Glomerular visceral epithelial cell (primary cell): ENCODE results near the gene HNRNPK.
"Not testable (repeated sequence)": the region's sequence is repeated elsewhere in the genome, so short reads cannot be mapped to it uniquely, and the experiment has no call there.

Source experiments
- DNase-seq: peaks from one replicate; pipeline ENCODE4 v3.0.0-alpha.2; 2016; ENCODE audit errors: extremely low spot score

Gene HNRNPK

DNA sequence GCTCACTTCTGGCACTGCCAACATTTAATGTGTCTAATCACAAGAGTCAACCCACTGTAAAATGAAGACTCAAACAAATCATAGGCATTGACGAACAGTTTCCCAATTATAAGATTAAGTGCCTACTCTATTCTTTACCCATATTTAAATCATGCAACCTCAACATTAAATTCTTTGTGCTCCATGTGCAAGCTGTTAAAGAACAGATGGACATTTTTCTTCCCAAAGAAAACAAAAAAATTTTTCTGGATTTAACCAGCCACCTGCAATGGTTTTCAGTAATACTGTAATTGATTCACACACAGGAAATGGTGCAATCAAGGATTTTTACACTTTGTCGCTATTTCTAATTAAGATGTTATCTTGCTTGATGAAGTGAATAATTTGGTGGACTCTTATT is 3.6 kb downstream of the HNRNPK start:
- DNase-seq: no peak

DNA sequence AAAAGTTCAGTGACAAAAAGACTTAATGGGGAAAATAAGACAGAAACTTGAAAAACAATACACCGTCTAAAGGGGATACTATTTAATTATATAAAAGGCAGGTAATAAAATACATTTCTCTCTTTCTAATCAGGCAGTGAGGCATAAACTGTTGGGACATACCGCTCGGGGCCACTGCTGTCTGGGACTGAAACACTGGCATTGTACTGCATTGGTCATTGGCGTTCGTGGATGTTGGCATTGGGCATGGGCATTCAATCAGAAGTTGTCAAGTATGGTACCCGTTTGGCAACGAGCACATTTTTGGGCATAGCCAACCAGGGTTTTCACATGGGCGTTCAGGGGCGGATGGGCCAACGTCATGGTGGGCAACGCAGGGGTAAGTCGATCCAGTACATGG is 4.7 kb downstream of the HNRNPK start:
- DNase-seq: no peak

DNA sequence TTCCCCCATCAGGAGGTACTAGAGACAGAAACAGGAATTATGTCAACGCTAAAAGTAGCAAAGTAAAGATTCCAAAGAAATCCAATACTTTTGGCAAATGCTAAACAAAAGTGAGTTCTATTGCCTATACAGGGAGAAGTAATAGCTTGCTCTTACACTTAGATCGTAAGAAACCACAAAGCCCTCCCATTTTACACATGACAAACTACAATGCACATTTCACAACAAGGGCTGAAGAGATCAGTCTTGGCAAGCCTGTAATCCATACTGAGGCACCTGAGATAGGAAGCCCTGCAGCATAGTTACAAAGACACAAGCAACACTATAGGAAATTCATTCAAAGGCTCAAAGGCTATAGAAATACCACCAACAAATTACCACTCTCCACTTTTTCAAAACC is 7.7 kb downstream of the HNRNPK start:
- no peak for DNase-seq

GRCh38 chr9:83971485-83971884 is 8.5 kb downstream of the HNRNPK start:
- no peak for DNase-seq

GRCh38 chr9:83969602-83970001 is 10.4 kb downstream of the HNRNPK start:
- DNase-seq: no peak

DNA sequence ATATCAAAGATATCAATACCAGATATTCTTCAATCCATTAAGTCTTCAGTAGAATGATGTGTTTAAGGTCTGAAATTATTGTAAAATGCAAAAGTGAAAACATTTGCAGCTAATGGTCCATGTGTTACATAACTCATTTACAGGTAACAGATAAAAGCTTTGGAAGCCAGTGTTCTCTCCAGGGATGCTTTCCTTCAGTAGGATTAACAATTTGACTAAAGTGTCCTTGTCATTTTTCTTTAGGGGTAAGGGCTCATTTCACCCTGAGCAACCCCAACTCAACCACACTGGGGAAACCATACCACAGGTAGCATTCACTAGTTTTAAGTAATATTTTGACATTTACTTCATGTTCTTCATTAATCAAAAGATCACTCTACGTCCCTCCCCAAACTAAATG is 12.9 kb downstream of the HNRNPK start:
- DNase-seq: no peak

DNA sequence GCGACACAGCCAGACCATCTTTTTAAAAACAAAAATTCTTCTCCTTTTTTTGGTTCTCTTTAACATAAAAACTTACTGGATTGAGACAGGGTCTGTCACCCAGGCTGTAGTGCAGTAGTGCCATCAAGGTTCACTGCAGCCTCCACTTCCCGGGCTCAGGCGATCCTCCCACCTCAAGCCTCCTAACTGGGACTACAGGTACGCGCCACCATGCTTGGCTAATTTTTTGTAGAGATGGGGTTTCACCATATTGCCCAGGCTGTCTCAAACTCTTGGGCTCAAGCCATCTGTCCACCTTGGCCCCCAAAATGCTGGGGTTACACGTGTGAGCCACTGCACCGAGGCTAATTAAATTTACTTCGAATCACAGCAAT is 13.8 kb downstream of the HNRNPK start:
- DNase-seq: no peak

- no peak for DNase-seq
Observed at GRCh38 chr9:83965350-83966208, 14.4 kb downstream of the HNRNPK start.

DNA sequence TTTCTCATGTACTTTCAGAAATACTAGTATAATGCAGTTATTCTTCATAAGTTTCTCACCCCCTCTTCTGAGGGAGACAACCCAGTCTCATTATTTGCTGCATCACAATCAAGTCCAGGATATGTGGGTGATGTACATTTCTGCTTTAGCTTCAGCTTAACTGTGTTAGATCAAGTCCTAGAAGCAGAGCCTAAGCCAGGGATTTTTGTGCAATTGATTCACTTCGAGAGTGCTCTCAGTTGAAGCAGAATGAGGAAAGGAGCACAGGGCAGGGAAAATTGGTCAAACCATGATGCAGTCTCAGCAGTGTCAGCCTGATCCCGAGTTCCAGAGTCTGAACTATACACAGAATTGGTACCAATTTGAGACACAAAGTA is 15.1 kb downstream of the HNRNPK start:
- DNase-seq: no peak

DNA sequence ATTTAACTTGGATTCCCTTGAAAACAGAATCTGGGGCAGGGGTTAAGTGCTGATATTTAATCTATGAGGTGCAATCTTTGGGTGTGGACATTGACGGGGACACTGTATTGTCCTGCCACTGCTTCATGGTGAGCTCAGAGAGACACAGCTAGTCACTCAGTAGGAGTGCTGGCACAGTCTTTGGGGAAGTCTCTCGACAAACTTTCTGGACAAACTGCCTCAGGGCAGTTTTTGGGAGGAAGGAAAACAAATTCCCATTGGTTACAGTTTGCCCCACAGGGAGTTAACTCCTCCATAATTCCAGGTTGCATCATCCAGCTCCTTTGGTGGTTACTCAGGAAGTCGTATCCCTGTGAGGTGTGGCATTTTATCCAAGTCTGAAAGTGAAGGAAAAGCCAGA is 17.9 kb downstream of the HNRNPK start:
- DNase-seq: no peak

GRCh38 chr9:83960991-83961390 is 19.0 kb downstream of the HNRNPK start:
- no peak for DNase-seq

- DNase-seq: peak; percentile 96
Observed at GRCh38 chr9:83959061-83959460, 21.0 kb downstream of the HNRNPK start.

- DNase-seq: no peak
Observed at GRCh38 chr9:83957248-83957513, 22.8 kb downstream of the HNRNPK start.

DNA sequence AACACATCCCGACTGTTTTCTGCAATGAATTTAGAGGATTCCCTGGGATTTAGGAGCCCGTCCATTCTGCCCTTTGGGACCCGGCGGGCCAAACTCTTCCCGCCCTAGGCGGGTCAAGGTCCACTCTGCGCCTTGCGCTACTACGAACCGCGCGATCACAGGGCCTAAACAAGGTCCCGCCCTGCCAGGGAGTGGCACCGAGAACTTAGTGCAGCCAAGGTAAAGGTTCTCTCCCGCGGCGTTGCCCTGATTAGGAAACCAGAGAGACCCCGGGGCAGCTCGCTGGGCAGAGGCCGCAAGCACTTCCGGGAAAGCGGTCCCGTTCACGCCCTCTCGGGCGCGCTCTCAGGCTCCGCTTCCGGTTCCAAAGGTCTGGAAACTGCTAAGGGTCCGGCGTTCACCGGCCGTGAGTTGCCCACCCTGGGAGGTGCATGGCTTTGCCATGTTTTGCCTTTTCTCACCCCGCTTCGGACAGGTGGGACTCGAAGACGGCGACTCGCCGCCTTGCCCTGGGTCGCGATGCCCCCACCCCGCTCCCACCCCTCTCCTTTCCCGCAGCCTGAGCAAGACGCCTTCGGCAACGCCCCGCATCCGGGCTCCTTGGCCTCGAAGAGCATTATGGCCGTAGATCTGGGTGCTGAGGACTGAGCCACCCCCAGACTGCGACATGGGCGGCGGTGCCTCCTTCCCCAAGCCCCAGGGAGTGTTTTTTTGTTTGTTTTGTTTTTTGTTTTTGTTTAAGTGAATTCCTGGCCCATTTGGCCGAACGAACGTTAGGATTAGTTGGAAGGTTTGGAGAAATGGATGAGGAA is 23.4 kb downstream of the HNRNPK start:
- DNase-seq: peak; percentile 79

DNA sequence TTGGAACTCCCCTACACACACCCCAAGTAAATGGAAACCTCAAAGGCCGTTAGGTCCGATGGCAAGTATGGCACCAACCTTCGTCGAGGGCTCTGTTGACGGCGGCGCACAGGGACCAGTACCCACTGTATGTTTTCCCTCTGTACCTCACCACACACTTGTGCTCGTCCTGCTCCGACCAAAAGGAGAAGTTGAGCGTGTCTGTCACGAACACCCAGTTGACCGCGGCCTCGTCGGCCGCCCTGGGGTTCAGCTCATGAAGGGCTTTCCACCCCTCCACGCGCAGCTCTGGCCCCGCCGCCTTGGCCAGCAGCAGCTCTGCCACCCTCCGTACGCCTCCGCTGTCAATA is 24.0 kb downstream of the HNRNPK start:
- DNase-seq: peak; percentile 40

GRCh38 chr9:83948096-83948495 is 31.9 kb downstream of the HNRNPK start:
- DNase-seq: not testable (repeated sequence)

DNA sequence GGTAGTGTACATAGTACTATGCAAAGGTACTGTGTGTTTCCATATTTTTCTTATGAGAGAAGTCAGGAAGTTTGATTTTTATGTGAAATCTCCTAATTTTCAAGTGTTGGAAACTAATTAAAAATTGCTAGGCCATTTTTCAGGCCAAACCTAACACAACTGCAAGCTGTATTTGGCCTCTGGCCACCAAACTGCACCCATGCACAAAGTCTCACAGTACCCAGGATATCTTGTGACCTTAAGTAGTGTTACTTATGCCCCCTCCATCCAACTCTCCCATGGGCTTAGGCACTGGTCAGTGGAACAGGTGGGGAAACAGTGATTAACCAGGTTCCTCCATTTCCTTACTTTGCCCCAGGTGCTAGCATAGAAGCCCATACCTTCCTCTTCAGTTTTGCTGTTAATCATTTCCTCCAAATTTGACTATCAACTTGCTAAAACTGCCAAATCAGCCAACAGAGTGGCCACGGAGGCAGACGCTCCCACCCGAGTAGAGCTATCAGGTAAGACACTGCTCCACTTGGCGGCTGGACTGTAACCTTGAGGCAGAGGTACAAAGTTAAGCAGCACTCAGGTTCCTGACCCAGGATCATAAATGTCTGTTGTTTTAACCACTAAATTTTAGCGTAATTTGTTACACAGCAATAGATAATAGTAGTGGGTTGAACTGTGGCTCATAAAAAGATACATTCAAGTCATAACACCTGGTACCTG is 39.3 kb downstream of the HNRNPK start:
- DNase-seq: no peak

GRCh38 chr9:83937861-83938455 is 42.1 kb downstream of the HNRNPK start:
- peak; percentile 67 for DNase-seq

DNA sequence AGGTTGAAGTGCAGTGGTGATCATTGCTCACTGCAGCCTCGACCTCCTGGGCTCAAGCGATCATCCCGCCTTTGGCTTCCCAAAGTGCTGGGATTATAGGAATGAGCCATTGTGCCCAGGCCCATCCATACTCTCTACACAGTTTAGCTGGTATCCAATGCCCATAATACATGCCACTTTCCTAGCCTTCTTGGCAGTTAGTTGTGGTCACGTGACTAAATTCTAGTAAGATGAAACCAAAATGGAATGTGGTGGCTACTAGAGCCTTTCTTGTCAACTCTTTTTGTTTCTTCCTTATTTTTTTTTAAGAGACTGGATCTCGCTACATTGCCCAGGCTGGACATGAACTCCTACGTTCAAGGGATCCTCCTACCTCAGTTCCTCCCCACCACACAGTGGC is 43.5 kb downstream of the HNRNPK start:
- no peak for DNase-seq

GRCh38 chr9:83935276-83935935 is 44.6 kb downstream of the HNRNPK start:
- peak; percentile 53 for DNase-seq

DNA sequence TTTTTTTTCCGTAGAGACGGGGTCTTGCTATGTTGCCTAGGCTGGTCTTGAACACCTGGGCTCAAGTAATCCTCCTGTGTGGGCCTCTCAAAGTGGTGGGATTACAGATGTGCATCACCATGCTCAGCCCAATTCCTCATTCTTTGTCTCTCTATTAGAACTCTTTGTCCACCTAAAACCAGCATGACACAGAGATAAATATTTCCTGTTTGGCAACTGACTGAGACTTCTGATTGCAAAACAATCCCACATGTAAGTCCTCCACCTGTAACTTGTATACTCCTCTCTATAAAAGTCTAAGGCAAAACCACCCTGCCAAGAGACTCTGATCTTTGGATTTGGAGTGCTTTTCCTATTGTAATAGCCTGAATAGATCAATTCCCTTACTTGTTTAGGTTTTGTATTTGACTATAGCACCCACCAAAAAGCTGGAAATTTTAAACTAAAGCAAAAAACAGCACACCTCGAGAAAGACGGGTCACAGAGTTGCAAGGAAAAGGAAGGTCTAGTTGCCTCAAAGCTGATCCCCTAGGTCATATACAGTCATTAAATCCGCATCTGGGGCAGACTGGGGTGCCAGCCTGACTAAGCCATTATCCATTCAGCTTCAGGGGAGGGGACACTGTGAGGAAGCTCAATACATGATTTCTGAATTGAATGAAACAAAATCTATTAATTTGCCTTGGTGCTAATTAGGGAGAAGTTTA is 45.3 kb downstream of the HNRNPK start:
- no peak for DNase-seq
